Measurements from ENCODE around the gene ZNF319. TPM values are rescaled to one million over a fixed set of nuclear protein-coding genes. Genes with fewer than 3 reads are reported as not detected.

Gene ZNF319
- total RNA-seq, 2 experiments from 2014 or later = 5.6 to 7.0 TPM

GRCh38 chr16:58030136-58030840, 29.8 kb upstream of the ZNF319 start:
- Mint-ChIP-seq H3K9me3 (no peaks in the 10 kb centered on the region), H3K27me3 (no peaks in the 10 kb centered on the region), H3K4me1 (ENCODE audit: low read depth) (no peaks in the 10 kb centered on the region), H3K27ac (no peak overlapping the region), H3K36me3 (ENCODE audit: low read depth) (no peaks in the 10 kb centered on the region), H3K4me3 (no peak overlapping the region)
- no peak for DNase-seq
- ATAC-seq = no peak
- TF ChIP-seq CTCF (IDR thresholded peaks at IDR 0.05) = no peak
- ChIA-PET POLR2A (no interaction called here), CTCF (no interaction called here)
- intact Hi-C loops (cut with micrococcal nuclease) = no loop called here

- no peak overlapping the region for H3K27ac Mint-ChIP-seq
- no peak overlapping the region for H3K4me3 Mint-ChIP-seq
- H3K9me3 Mint-ChIP-seq = no peaks in the 10 kb centered on the region
- no peak for TF ChIP-seq CTCF (IDR thresholded peaks at IDR 0.05)
- POLR2A ChIA-PET = no interaction called here
- H3K27me3 Mint-ChIP-seq = peaks cover 5% of the 10 kb centered on the region
- intact Hi-C loops (cut with micrococcal nuclease) = loop anchor here (10.0 kb wide), 1 partner anchor 275 kb away; no protein-coding TSS in a partner anchor
- no peaks in the 10 kb centered on the region for H3K36me3 Mint-ChIP-seq (ENCODE audit: low read depth)
- ATAC-seq (no peak), DNase-seq (no peak)
- CTCF ChIA-PET = interaction anchor here (1.0 kb wide), 1 partner anchor 123 kb away, joined by 3 read pairs; no protein-coding TSS in a partner anchor
- peaks cover 7% of the 10 kb centered on the region for H3K4me1 Mint-ChIP-seq (ENCODE audit: low read depth)
Observed at GRCh38 chr16:58029410-58029809, 28.9 kb upstream of the ZNF319 start.

- Mint-ChIP-seq H3K9me3 (no peaks in the 10 kb centered on the region), H3K27ac (no peak overlapping the region), H3K4me3 (no peak overlapping the region), H3K36me3 (ENCODE audit: low read depth) (no peaks in the 10 kb centered on the region), H3K4me1 (ENCODE audit: low read depth) (peaks cover 7% of the 10 kb centered on the region), H3K27me3 (peaks cover 5% of the 10 kb centered on the region)
- intact Hi-C loops (cut with micrococcal nuclease) = loop anchor here (10.0 kb wide), 1 partner anchor 276 kb away; no protein-coding TSS in a partner anchor
- DNase-seq (no peak), ATAC-seq (no peak)
- ChIA-PET CTCF (interaction anchor here (1.0 kb wide), 1 partner anchor 122 kb away, joined by 3 read pairs; no protein-coding TSS in a partner anchor), POLR2A (no interaction called here)
- TF ChIP-seq CTCF (IDR thresholded peaks at IDR 0.05) = no peak
Observed at GRCh38 chr16:58028541-58029070, 28.1 kb upstream of the ZNF319 start.

DNA sequence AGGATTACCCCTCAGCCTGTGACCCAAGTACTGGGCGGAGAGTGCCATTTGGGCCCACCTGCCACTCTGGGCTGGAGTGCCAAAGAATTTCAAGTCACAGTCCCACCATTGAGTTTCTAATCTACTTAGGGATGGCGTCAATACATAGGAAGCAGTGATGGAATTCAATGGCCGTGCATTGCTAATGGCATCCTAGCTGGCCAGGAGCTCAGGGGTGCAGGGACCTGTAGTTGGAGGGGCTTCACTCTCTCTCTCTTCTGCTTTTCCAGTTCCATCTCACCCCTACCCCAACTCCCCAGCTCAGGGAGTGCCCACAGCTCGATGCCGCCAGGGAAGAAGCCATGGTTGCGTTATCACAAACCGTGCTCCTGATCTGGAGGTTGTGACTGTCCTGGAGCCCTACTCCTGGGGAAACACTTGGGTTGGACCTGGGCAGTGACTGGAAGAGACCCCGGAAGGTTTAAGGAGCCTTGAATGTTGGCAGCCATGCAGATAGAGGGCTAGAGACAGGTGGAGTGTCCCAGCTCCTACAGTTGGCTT, 27.5 kb upstream of the ZNF319 start:
- ATAC-seq (no peak), DNase-seq (no peak)
- Mint-ChIP-seq H3K4me1 (ENCODE audit: low read depth) (peaks cover 7% of the 10 kb centered on the region), H3K27me3 (peaks cover 5% of the 10 kb centered on the region), H3K36me3 (ENCODE audit: low read depth) (no peaks in the 10 kb centered on the region), H3K9me3 (no peaks in the 10 kb centered on the region), H3K27ac (no peak overlapping the region), H3K4me3 (no peak overlapping the region)
- ChIA-PET POLR2A (no interaction called here), CTCF (interaction anchor here (2.4 kb wide), 1 partner anchor 99 kb away, joined by 11 read pairs; no protein-coding TSS in a partner anchor)
- no peak for TF ChIP-seq CTCF (IDR thresholded peaks at IDR 0.05)
- intact Hi-C loops (cut with micrococcal nuclease) = loop anchor here (10.0 kb wide), 1 partner anchor 277 kb away; no protein-coding TSS in a partner anchor
